NCI-H2196 (cell line): ENCODE measurements around the gene FAM20C.
A peak's percentile ranks its signal among the peaks of the same experiment; 100 is the strongest.

Experiments
- DNase-seq: peaks from one replicate; lab custom pipeline; 2025; ENCODE audit not compliant: unreplicated experiment; lab: John Stamatoyannopoulos, UW

Gene FAM20C

GRCh38 chr7:191981-192649, at the start of gene FAM20C:
Gene FAM20C (plus strand): TSS chr7:192571. CDS start chr7:193200, 629 bp downstream.
- peak; percentile 69 for DNase-seq

DNA sequence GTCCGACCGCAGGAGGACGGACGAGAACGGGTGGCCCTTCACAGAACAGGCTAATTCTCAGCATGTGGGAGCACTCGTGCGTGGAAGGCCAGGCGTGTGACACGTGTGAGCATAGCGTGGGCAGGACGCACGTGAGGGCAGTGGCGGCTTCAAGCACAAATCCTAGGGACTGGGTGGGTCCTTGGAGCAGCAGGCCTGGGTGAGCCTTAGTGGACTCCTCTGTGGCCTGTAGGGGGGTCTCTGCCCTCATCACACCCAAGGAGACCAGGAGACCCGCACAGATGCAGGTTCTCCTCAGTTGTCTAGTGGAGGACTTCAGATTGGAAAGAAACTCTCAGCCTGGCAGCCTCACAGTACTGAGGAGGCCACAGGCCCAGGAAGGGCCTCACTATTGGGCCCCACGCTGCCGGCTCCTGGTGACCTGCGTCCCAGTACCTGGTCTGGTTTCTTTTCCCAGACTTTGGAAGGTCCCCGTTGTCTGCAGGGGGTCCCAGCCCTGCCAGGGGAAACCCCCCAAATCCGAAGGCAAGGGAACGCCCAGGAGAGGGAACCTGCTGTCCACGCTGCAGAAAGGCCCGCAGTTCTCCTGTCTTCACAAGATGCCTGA, 49.1 kb upstream of the FAM20C start:
- DNase-seq = no peak

DNA sequence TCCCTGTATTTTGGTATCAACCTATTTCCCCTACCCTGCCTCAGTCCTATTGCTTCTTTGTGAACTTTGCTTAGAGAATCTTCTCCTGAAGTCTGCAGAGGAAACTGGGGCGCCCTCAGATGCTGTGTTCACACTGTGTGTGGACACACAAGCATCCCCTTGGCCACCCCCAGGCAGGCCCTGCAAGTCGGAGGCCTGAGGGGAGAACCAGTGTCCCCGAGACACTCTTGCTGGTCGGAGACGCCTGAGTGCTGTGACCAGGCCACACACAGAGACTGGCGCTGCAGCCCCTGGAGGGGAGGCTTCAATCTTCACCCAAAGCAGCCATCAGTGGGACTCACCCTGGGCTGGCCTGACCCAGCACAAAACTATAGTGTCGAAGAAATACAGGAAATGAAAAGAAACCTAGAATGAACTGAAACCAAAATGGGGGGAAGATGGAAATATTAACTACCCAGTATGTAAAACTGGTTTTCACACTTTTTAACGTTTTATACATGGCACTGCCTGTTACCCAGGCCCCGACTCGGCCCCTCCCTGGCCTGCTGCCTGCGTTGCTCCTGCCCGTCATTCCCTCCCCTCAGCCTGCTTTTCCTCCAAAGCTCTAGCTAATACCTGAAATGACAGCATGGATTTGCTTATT, 48.4 kb upstream of the FAM20C start:
- DNase-seq = no peak

DNA sequence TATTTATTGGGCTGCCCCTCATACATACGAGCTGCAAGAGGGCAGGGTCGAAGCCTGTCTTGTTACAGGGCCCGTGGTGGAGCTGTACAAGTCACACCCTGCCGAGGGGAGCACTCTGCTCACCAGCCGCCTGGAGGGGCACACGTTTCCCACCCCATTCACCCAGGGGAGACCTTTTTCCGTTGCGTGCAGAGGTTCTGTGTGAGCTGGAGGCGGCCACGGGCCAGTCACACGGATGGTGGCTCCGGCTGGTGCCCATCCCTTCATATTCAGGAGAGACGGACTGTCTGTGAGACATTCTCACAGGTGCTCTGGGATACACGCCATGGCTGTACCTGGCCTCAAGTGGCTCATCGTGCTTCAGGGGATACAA, 47.9 kb upstream of the FAM20C start:
- no peak for DNase-seq

- DNase-seq = no peak
Measured at GRCh38 chr7:145863-146262, 46.5 kb upstream of the FAM20C start.

DNA sequence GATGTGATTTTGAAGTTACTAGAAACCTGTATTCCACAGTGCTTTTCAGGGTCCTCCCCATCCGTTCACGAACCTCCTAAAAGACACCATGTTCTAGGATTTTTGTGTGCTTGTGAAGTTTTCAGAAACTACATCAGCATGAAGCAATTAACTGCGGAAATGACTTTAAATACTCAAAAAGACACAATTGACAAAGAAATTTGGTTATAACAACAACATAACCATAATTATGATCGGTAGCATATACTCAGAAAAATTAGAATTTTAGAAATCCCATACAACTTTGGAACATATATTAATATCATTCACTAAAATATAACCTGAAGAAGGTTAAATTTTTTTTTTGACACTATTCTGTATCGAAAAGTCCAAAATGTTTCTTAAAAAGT, 43.8 kb upstream of the FAM20C start:
- DNase-seq = no peak

GRCh38 chr7:148932-149790, 43.2 kb upstream of the FAM20C start:
- DNase-seq = peak; percentile 100

GRCh38 chr7:149791-150636, 42.4 kb upstream of the FAM20C start:
- DNase-seq = peak; percentile 33

- DNase-seq = no peak
Measured at GRCh38 chr7:150811-151221, 41.6 kb upstream of the FAM20C start.

DNA sequence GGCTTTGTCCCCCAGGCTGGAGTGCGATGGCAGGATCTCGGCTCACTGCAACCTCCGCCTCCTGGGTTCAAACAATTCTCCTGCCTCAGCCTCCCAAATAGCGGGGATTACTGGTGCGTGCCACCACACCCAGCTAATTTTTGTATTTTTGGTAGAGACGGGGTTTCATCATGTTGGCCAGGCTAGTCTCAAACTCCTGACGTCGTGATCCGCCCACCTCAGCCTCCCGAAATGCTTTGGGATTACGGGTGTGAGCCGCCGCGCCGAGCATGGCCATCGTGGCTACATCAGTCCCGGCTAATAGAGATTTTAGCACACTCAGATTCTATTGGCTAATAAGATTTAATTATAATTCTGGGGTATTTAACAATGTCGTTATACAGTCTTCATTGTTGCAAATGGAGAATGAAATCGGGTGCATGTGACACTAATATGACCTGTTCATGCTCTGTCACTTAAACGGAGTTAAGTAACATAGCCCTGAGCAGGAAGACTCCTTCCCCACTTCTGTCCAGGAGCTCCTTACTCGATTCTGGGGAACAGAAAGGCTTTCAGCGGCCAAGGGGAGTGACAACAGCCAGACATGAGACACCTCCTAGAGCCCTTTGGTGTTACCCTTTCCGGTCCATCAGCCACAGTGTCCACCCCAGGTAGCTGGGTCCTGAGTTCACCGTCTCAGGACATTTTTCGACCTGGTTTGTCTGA, 40.9 kb upstream of the FAM20C start:
- DNase-seq = no peak

DNA sequence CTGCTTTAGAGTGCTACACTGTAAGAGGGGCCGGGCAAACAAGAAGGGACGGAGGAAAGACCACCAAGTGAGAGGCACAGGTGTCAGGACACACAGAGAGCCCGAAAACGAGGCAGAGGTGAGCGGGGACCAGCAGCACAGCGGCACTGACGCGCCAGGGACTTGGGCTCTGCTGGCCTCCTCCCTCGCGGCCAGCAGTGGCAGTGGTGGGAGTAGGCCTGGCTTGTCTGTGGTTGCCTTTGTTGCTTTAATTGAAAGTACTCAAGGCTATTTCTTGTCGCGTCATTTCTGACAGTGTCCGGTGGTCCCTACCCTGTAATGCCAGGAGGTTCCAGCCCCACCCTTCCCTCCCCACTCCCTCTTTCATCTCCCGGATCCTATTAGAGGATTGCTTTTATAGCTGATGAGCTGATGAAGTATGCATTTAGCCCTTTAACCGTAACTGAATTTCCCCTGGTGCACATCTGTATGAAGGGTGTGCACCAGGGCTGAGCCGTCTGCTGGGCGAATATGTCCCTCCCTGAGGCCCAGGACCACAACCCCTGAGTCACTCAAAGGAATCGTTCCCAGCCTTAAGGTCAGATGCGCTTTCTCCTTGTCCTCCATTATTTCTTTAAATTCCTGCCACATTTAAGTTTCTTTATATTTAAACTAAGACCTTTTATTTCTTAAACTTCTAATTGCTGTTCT, 39.5 kb upstream of the FAM20C start:
- DNase-seq = no peak

- DNase-seq = no peak
Measured at GRCh38 chr7:153604-154003, 38.8 kb upstream of the FAM20C start.

- no peak for DNase-seq
Measured at GRCh38 chr7:154096-154799, 38.1 kb upstream of the FAM20C start.

- no peak for DNase-seq
Measured at GRCh38 chr7:155469-155900, 36.9 kb upstream of the FAM20C start.

DNA sequence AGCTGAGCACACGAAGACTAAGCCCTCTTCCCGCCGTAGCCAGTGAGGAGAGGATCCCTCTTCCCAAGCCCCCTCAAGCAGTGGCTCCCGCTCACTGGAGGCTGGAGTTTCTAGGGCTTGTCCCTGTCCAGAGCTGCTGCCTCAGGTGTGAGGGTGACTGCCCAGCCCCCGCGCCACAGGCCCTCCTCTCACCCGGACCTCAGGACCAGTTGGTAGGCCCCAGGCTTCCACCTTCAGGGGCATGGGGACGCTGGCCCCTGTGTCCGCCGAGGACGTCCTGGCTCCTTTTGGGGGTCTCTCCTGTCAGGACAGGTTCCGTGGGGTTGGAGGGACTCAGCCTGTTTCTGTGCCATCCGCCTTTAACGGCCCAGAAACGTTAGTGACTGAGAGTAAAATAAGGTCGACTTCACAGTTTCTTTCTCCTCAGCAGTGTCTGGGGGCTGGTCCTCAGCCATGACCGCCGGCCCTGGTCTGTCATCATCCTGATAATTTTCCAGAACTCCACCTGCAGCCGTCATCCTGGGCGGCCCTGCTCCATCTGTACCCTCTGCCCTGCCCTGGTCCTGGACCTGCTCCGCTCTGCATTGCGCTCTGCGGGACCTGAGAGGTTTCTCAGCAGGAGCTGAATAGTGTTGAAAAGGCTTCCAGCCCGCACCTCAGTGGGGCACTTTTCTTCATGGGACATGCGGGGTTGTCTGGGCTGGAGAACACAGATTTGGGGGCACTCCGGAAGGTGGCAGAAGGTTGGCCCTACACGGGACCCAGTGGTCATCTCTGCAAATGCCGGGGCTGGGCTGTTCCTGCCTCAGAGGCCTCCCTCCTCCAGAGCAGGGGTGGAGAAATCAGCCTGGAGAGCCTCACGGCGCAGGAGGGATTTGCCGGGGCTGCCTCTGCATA, 36.0 kb upstream of the FAM20C start:
- DNase-seq = no peak

- no peak for DNase-seq
Measured at GRCh38 chr7:157008-157310, 35.4 kb upstream of the FAM20C start.

GRCh38 chr7:157771-158625, 34.4 kb upstream of the FAM20C start:
- DNase-seq = no peak
